Measurements from ENCODE around the gene CNOT2. TPM values are rescaled to one million over a fixed set of nuclear protein-coding genes. Genes with fewer than 3 reads are reported as not detected.
"Not testable (repeated sequence)": the region's sequence is repeated elsewhere in the genome, so short reads cannot be mapped to it uniquely, and the experiment has no call there.

The CNOT2 gene
- total RNA-seq, 1 donor: 153 TPM

DNA sequence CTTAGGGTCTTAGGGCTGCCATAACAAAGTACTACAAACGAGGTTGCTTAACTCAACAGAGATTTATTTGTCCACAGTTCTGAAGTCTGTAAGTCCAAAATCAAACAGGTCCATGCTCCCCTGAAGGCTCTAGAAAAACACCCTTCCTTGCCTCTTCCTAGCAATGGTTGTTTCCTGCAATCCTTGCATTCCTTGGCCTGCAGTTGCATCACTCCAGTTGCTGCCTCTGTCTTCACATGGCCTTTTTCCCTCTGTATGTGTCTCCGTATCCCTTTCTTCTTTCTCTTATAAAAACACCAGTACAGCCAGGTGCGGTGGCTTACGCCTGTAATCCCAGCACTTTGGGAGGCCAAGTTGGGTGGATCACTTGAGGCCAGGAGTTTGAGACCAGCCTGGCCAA lies 140.3 kb downstream of the CNOT2 start:
- DNase-seq (ENCODE audit: insufficient read length, low spot score, missing footprints): no peak

DNA sequence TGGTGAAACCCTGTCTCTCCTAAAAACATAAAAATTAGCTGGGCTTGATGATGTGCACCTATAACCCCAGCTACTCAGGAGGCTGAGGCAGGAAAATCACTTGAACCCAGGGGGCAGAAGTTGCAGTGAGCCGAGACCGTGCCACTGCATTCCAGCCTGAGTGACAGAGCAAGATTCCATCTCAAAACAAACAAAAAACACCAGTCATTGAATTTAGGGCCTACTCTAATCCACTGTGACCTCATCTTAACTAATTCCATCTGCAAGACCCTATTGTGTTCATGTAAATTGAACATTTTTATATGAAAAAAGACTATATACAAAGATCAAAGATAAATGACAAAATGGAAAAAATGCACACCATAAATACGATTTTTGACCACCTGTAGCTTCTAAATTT lies 140.7 kb downstream of the CNOT2 start:
- Histone ChIP-seq H3K4me1 (ENCODE audit: insufficient read depth, low read length) (no peaks in the 10 kb centered on the region), H2AFZ (ENCODE audit: low read length) (no peak overlapping the region), H3K79me2 (ENCODE audit: insufficient read depth, low read length) (no peaks in the 10 kb centered on the region), H3K27me3 (ENCODE audit: insufficient read depth, low read length) (no peaks in the 10 kb centered on the region), H4K20me1 (ENCODE audit: insufficient read depth, low read length) (no peaks in the 10 kb centered on the region), H3K36me3 (ENCODE audit: insufficient read depth, low read length) (no peaks in the 10 kb centered on the region), H3K27ac (ENCODE audit: low read depth, low read length) (no peak overlapping the region), H3K4me3 (ENCODE audit: insufficient read depth, low read length) (no peak overlapping the region), H3K9me3 (ENCODE audit: low read depth, low read length) (no peaks in the 10 kb centered on the region), H3K4me2 (ENCODE audit: insufficient read depth, low read length) (no peak overlapping the region)
- DNase-seq (ENCODE audit: insufficient read length, low spot score, missing footprints): no peak
- TF ChIP-seq, protein P1, sequence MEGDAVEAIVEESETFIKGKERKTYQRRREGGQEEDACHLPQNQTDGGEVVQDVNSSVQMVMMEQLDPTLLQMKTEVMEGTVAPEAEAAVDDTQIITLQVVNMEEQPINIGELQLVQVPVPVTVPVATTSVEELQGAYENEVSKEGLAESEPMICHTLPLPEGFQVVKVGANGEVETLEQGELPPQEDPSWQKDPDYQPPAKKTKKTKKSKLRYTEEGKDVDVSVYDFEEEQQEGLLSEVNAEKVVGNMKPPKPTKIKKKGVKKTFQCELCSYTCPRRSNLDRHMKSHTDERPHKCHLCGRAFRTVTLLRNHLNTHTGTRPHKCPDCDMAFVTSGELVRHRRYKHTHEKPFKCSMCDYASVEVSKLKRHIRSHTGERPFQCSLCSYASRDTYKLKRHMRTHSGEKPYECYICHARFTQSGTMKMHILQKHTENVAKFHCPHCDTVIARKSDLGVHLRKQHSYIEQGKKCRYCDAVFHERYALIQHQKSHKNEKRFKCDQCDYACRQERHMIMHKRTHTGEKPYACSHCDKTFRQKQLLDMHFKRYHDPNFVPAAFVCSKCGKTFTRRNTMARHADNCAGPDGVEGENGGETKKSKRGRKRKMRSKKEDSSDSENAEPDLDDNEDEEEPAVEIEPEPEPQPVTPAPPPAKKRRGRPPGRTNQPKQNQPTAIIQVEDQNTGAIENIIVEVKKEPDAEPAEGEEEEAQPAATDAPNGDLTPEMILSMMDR (IDR thresholded peaks at IDR 0.05; ENCODE audit: extremely low read depth, low read depth, low read length): no peak

More for the DNA sequence above, 140.3 kb downstream of the CNOT2 start:
- no peaks in the 10 kb centered on the region for H3K27me3 ChIP-seq (ENCODE audit: insufficient read depth, low read length)
- H3K36me3 ChIP-seq (ENCODE audit: insufficient read depth, low read length): no peaks in the 10 kb centered on the region
- no peaks in the 10 kb centered on the region for H3K9me3 ChIP-seq (ENCODE audit: low read depth, low read length)
- no peak overlapping the region for H3K4me3 ChIP-seq (ENCODE audit: insufficient read depth, low read length)
- TF ChIP-seq, protein P1 (IDR thresholded peaks at IDR 0.05; ENCODE audit: extremely low read depth, low read depth, low read length): no peak
- H3K4me2 ChIP-seq (ENCODE audit: insufficient read depth, low read length): no peak overlapping the region
- H3K79me2 ChIP-seq (ENCODE audit: insufficient read depth, low read length): no peaks in the 10 kb centered on the region
- H3K4me1 ChIP-seq (ENCODE audit: insufficient read depth, low read length): no peaks in the 10 kb centered on the region
- no peaks in the 10 kb centered on the region for H4K20me1 ChIP-seq (ENCODE audit: insufficient read depth, low read length)
- H2AFZ ChIP-seq (ENCODE audit: low read length): no peak overlapping the region
- H3K27ac ChIP-seq (ENCODE audit: low read depth, low read length): no peak overlapping the region

DNA sequence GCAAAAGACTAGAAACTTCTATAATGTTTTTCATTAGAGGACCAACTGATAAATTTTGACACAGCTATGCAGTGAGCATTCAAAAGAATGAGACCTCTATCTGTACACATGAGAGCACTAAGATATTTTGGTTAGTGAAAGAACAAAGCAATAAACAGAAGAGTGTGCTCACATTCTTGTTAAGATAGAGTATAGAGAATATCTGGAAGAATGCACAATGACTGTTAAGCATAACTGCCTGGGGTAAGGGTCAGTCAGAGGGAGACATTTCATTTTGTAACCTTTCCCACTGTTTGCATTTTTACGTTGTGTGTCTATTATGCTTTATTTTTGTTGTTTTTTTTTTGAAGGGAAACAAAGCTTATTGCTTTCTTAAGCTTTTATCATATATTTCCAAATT lies 143.5 kb downstream of the CNOT2 start:
- Histone ChIP-seq H3K4me3 (ENCODE audit: insufficient read depth, low read length) (no peak overlapping the region), H4K20me1 (ENCODE audit: insufficient read depth, low read length) (no peaks in the 10 kb centered on the region), H3K36me3 (ENCODE audit: insufficient read depth, low read length) (no peaks in the 10 kb centered on the region), H3K27me3 (ENCODE audit: insufficient read depth, low read length) (no peaks in the 10 kb centered on the region), H3K79me2 (ENCODE audit: insufficient read depth, low read length) (no peaks in the 10 kb centered on the region), H3K4me1 (ENCODE audit: insufficient read depth, low read length) (no peaks in the 10 kb centered on the region), H3K9me3 (ENCODE audit: low read depth, low read length) (no peaks in the 10 kb centered on the region), H3K27ac (ENCODE audit: low read depth, low read length) (no peak overlapping the region), H2AFZ (ENCODE audit: low read length) (no peak overlapping the region), H3K4me2 (ENCODE audit: insufficient read depth, low read length) (no peak overlapping the region)
- DNase-seq (ENCODE audit: insufficient read length, low spot score, missing footprints): no peak
- TF ChIP-seq, protein P1 (IDR thresholded peaks at IDR 0.05; ENCODE audit: extremely low read depth, low read depth, low read length): no peak

DNA sequence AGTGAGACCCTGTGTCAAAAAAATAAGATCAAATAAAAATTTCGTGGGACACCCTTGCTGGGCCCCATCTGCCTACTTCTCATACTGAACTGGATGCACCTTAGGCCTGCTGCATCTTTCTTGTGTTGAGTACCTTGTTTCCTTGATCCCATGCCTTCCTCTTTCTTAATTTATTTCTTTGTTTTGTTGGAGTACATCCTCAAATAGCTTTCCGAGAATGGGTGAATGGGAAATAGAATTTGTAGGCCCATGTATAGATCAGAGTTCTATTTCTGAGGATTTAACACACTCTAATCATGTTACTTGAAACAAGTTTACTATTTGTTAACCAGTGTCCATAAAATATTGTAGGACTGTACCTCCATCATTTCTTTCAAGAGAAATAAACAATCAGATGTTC lies 146.4 kb downstream of the CNOT2 start:
- TF ChIP-seq, protein P1 (IDR thresholded peaks at IDR 0.05; ENCODE audit: extremely low read depth, low read depth, low read length): no peak
- Histone ChIP-seq H3K9me3 (ENCODE audit: low read depth, low read length) (no peaks in the 10 kb centered on the region), H3K79me2 (ENCODE audit: insufficient read depth, low read length) (no peaks in the 10 kb centered on the region), H2AFZ (ENCODE audit: low read length) (no peak overlapping the region), H3K4me3 (ENCODE audit: insufficient read depth, low read length) (no peak overlapping the region), H3K27ac (ENCODE audit: low read depth, low read length) (no peak overlapping the region), H4K20me1 (ENCODE audit: insufficient read depth, low read length) (no peaks in the 10 kb centered on the region), H3K4me2 (ENCODE audit: insufficient read depth, low read length) (no peak overlapping the region), H3K27me3 (ENCODE audit: insufficient read depth, low read length) (no peaks in the 10 kb centered on the region), H3K36me3 (ENCODE audit: insufficient read depth, low read length) (no peaks in the 10 kb centered on the region), H3K4me1 (ENCODE audit: insufficient read depth, low read length) (peaks cover 5% of the 10 kb centered on the region)
- no peak for DNase-seq (ENCODE audit: insufficient read length, low spot score, missing footprints)

DNA sequence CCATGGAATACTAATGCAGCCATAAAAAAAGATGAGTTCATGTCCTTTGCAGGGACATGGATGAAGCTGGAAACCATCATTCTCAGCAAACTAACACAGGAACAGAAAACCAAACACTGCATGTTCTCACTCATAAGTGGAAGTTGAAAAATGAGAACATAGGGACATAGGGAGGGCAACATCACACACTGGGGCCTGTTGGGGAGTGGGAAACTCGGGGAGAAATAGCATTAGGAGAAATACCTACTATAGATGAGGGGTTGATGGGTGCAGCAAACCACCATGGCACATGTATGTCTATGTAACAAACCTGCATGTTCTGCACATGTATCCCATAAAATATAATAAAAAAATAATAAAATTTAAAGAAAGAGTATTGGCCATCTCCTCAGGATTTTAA lies 149.4 kb downstream of the CNOT2 start:
- not testable (repeated sequence) for H3K4me3 ChIP-seq (ENCODE audit: insufficient read depth, low read length); H3K9me3 ChIP-seq (ENCODE audit: low read depth, low read length); H3K79me2 ChIP-seq (ENCODE audit: insufficient read depth, low read length); H3K4me1 ChIP-seq (ENCODE audit: insufficient read depth, low read length); H2AFZ ChIP-seq (ENCODE audit: low read length); H3K27ac ChIP-seq (ENCODE audit: low read depth, low read length); H3K36me3 ChIP-seq (ENCODE audit: insufficient read depth, low read length); H3K27me3 ChIP-seq (ENCODE audit: insufficient read depth, low read length); DNase-seq (ENCODE audit: insufficient read length, low spot score, missing footprints); H4K20me1 ChIP-seq (ENCODE audit: insufficient read depth, low read length); H3K4me2 ChIP-seq (ENCODE audit: insufficient read depth, low read length)

All from osteoblast (primary cell).